IgD-negative memory B cell (primary cell): ENCODE data around the gene NECAP2. TPM values are rescaled to one million over a fixed set of nuclear protein-coding genes. Genes with fewer than 3 reads are reported as not detected.
"Not testable (repeated sequence)": the region's sequence is repeated elsewhere in the genome, so short reads cannot be mapped to it uniquely, and the experiment has no call there.

Source experiments
- H3K27ac Mint-ChIP-seq, 3 donors: one replicate each; pipeline ENCODE4 v1.8.0; 2020 to 2022; ENCODE audit warnings: mild to moderate bottlenecking in 3 of 3, mixed read lengths in 3 of 3, moderate library complexity in 1 of 3
- H3K27me3 Mint-ChIP-seq: one replicate; pipeline ENCODE4 v1.8.0; 2021; ENCODE audit warnings: mixed read lengths
- H3K36me3 Mint-ChIP-seq: one replicate; pipeline ENCODE4 v1.8.0; 2020; ENCODE audit warnings: mild to moderate bottlenecking, mixed read lengths
- H3K4me1 Mint-ChIP-seq, 3 donors: one replicate each; pipeline ENCODE4 v1.8.0; 2020 to 2022; ENCODE audit warnings: mixed read lengths in 3 of 3, mild to moderate bottlenecking in 1 of 3
- H3K4me3 Mint-ChIP-seq, 4 donors: one replicate each; pipeline ENCODE4 v1.8.0; 2020 to 2022; ENCODE audit warnings: mild to moderate bottlenecking in 4 of 4, mixed read lengths in 4 of 4, moderate library complexity in 3 of 4
- H3K9me3 Mint-ChIP-seq, 3 donors: one replicate each; pipeline ENCODE4 v1.8.0; 2020 to 2021; ENCODE audit warnings: mixed read lengths in 3 of 3, mild to moderate bottlenecking in 1 of 3
- polyA plus RNA-seq: library from polyadenylated mRNA; unstranded; fragments of 300-500 nt; fragmentation: Illumina TruSeq; gene quantifications from one replicate; pipeline ENCODE4 v1.2.3, GENCODE V29; 2021

NECAP2 gene
- polyA plus RNA-seq, 1 donor from 2014 or later, result 144 TPM

DNA sequence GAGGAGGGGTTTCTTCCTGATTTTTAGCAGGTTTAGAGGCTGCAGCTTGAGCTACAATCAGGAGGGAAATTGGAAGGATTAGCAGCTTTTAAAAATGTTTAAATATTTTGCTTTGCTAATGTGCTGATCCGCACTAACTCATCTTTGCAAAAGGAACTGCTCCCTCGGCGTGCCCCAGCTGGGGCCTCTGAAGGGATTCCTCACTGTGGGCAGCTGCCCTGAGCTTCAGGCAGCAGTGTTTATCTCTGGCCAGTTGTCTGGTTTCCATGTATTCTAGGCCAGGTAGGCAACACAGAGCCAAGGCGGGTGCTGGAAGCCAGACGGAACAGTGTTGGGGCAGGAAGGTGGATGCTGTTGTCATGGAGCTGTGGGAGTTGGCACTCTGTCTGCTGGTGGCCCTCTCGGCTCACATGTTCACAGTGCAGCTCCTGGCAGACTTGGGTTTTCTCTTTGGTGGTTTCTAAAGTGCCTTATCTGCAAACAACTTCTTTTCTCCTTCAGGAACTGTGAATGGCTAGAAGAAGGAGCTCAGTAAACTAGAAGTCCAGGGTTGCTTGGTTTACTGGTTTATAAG is 18.9 kb downstream of the NECAP2 start:
- H3K9me3 Mint-ChIP-seq, result no peaks in the 10 kb centered on the region
- no peaks in the 10 kb centered on the region for H3K36me3 Mint-ChIP-seq
- H3K4me1 Mint-ChIP-seq, result peaks cover 0 to 7% (median 0%) of the 10 kb centered on the region in 3 donors
- H3K27ac Mint-ChIP-seq, result no peak overlapping the region
- H3K27me3 Mint-ChIP-seq, result no peaks in the 10 kb centered on the region
- H3K4me3 Mint-ChIP-seq, result no peak overlapping the region

DNA sequence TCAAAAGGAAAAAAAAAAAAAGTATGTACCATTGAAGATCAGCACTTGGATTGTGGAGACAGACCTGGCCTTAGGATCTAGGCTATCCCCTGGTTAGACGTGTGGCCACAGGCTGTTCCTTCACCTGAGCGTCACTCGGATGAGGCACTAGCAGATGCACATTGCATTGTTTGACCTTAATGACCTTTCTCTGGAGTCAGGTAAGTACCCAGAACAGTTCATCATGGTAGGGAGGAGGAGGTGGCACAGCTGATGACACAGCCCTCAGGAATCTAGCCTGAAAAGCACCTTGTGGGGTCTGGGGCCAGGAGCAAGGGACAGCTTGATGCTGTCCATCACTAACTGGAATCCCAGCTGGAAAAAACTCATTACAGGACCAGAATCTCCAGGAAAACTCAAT is 21.2 kb downstream of the NECAP2 start:
- Mint-ChIP-seq H3K27me3 (no peaks in the 10 kb centered on the region), H3K36me3 (peaks cover 4% of the 10 kb centered on the region), H3K9me3 (no peaks in the 10 kb centered on the region), H3K4me3 (no peak overlapping the region), H3K4me1 (peaks cover 0 to 9% (median 0%) of the 10 kb centered on the region in 3 donors), H3K27ac (peak overlapping the region in 1 of 3 donors; percentile 85)

DNA sequence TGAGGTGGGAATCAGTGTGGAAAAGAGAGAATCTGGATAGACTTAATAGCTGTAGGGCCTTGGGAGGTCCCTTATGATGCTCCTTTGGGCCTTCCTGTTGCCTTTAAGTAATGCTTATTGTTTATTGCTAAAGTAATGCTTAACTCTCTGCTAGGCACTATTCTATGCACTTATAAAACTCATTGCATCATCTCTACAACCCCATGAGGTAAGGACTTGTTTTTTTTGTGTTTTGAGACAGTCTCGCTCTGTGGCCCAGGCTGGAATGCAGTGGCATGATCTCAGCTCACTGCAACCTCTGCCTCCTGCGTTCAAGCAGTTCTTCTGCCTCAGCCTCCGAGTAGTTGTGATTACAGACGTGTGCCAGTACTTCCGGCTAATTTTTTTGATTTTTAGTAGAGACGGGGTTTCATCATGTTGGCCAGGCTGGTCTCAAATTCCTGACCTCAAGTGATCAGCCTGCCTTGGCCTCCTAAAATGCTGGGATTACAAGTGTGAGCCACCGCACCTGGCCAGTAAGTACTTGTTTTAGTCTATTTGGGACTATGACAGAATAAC is 22.3 kb downstream of the NECAP2 start:
- Mint-ChIP-seq H3K4me3 (no peak overlapping the region), H3K36me3 (peaks cover 5% of the 10 kb centered on the region), H3K9me3 (no peaks in the 10 kb centered on the region), H3K27me3 (no peaks in the 10 kb centered on the region), H3K4me1 (peaks cover 0 to 9% (median 2%) of the 10 kb centered on the region in 3 donors), H3K27ac (peak overlapping the region in 1 of 3 donors; percentile 35)

DNA sequence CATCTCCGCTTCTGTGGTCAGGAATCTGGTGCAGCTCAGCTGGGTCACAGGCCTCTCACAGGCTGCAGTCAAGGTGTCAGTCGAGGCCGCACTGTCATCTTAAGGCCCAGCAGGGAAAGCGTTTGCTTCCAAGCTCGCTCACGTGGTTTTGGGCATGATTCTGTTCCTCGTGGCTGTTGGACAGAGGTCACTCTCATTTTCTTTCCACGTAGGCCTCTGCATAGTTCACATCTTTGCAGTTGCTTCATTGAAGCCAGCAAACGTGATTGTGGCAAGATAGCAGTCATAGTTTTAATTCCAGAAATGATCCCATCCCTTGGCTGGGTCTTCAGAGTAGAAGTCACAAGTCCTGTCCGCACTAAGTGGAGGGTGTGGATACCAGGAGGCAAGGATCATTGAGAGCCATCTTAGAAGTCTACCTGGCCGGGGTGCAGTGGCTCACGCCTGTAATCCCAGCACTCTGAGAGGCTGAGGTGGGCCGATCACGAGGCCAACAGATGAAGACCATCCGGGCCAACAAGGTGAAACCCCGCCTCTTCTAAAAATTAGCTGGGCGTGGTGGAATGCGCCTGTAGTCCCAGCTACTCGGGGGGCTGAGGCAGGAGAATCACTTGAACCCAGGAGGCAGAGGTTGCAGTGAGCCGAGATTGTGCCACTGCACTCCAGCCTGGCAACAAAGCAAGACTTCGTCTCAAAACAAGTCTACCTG is 24.5 kb downstream of the NECAP2 start:
- Mint-ChIP-seq H3K27ac (no peak overlapping the region), H3K27me3 (no peaks in the 10 kb centered on the region), H3K4me3 (peak overlapping the region in 1 of 4 donors; percentile 34), H3K4me1 (peaks cover 0 to 7% (median 2%) of the 10 kb centered on the region in 3 donors), H3K9me3 (no peaks in the 10 kb centered on the region), H3K36me3 (peaks cover 7% of the 10 kb centered on the region)

DNA sequence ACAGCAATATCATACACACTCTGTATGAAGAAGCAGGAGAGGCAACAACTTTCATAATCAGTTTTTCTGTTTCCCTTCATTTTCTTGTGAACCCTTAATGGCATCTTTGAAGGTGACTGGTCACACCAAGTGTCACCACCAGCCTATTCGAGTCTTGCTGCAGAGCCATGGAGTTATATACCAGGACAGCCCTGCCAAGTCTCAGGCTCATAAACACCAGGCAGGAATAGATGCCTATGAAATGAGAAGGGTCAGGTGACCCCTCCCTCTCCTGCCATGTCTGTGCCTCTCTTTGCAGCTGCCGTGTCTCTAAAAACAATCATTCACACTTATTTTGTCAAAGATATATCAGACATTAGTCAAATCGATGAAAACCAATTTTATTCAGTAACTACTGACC is 28.0 kb downstream of the NECAP2 start:
- no peaks in the 10 kb centered on the region for H3K9me3 Mint-ChIP-seq
- peaks cover 2 to 7% (median 4%) of the 10 kb centered on the region in 3 donors for H3K4me1 Mint-ChIP-seq
- no peak overlapping the region for H3K4me3 Mint-ChIP-seq
- H3K27ac Mint-ChIP-seq, result no peak overlapping the region
- no peaks in the 10 kb centered on the region for H3K27me3 Mint-ChIP-seq
- H3K36me3 Mint-ChIP-seq, result peaks cover 7% of the 10 kb centered on the region

DNA sequence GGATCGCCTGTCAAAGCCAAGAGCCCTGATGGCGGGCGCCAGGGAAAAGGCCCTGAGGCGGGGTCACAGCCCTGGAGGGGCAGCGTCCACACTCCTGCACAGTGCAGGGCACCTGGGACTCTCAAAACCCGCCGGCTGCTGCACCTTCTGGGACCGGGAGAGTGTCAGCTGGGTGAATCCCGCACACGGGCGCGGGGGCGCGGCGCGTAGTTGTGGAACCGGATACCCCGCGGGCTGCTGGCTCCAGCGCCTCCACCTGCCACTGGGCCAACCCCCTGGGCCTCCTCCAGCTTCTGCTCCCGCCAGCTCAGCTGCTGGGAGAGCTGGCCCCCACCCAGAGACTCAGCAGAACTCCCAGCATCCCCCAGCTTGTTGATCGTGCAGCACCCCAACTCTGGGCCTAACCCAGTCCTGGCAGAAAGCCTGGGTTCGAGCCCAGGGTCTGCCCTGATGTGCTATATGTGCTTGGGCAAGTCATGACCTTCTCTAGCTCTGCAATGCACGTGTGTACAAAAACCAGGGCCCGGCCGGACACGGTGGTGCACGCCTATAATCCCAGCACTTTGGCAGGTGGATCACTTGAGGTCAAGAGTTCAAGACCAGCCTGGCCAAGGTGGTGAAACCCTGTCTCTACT is 33.8 kb downstream of the NECAP2 start:
- H3K9me3 Mint-ChIP-seq, result no peaks in the 10 kb centered on the region
- H3K4me1 Mint-ChIP-seq, result peaks cover 0 to 7% (median 1%) of the 10 kb centered on the region in 3 donors
- peaks cover 2% of the 10 kb centered on the region for H3K36me3 Mint-ChIP-seq

DNA sequence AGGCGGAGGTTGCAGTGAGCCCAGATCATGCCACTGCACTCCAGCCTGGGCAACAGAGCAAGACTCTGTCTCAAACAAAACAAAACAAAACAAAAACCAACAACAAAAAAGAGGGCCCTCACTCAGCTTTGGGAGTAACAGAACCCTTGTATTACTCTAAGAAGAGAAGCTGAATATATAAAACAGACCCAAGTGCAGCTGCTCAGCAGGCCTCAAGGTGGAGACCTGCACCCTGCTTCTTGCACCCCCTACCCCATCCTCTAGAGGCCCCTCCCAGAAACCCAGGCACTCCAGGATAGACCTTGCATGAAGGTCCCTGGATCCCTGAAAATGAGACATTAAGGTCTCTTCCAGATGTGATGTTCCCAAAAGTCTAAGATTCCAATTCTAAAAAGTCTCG is 34.4 kb downstream of the NECAP2 start:
- H3K9me3 Mint-ChIP-seq, result not testable (repeated sequence)

More for the DNA sequence above, 33.8 kb downstream of the NECAP2 start:
- no peaks in the 10 kb centered on the region for H3K27me3 Mint-ChIP-seq
- no peak overlapping the region for H3K27ac Mint-ChIP-seq
- H3K4me3 Mint-ChIP-seq, result no peak overlapping the region

DNA sequence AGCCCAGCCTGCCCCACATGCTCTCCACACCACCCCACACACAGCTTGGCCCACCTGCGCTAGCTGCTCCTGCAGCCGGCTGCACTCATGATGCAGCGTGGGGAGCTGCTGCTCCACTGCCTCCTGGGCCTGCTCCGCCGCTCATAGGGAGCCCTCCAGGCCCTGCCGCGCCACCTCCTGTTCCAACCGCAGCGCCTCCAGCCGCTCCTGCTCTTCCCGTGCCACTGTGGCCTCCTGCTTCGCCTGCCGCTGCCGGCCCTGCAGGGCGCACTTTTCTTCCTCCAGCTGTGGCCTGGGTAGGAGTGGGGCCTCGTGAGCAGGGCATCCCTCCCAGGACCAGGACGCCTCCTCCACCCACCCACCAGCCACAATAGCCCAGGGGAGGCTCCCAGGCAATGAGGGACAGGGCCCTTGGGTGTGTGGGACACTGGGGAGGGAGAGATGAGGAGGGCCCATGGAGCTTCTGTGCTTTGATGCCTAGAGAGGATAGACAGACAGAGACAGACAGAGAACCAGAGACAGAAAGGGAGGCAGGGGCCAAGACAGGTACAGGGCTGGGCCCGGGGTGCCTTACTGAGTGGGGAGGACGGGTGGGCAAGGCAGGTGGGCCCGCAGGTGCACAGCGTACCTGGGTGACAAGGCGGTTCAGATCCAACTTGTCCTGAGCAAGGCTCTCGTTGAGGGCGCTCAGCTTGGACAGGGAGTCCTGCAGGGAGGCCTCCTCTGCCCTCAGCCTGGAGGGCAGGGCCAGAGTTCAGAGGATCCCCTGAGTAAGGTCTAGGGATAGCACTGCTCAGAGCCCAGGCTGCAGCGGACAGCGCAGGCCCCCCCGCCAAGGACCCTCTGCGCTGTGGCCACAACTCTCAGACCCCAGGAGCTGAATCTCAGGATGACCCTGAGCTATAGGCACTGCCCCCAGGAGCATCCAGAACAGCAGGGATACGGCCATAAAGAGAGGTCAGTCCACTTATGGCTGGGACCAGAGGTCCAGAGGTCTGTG is 35.5 kb downstream of the NECAP2 start:
- not testable (repeated sequence) for H3K27ac Mint-ChIP-seq, H3K27me3 Mint-ChIP-seq, H3K36me3 Mint-ChIP-seq, H3K9me3 Mint-ChIP-seq, H3K4me3 Mint-ChIP-seq, H3K4me1 Mint-ChIP-seq

More for the DNA sequence above, 34.4 kb downstream of the NECAP2 start:
- H3K27ac Mint-ChIP-seq, H3K36me3 Mint-ChIP-seq, H3K27me3 Mint-ChIP-seq, H3K4me3 Mint-ChIP-seq, H3K4me1 Mint-ChIP-seq: not testable (repeated sequence)

DNA sequence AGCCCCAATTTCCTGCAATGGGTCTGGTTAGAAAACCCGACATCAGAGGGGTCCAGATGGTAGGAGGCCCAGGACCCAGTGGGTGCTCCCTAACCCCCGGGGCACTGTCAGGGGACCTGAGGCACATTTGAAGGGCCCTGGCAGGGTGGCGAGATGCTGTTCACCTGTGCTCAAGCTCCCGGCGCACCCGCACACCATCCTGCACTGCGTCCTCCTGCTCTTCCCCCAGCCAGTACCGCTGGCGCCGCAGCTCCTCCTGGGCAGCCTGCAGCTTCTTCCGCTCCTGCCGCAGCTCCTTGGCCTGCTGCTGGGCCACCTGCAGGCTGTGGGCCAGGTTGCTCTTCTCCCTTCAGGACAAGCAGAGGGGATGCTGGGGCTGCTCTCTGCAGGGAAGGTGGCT is 37.6 kb downstream of the NECAP2 start:
- no peaks in the 10 kb centered on the region for H3K9me3 Mint-ChIP-seq
- H3K36me3 Mint-ChIP-seq, result peaks cover 4% of the 10 kb centered on the region
- no peaks in the 10 kb centered on the region for H3K27me3 Mint-ChIP-seq
- no peak overlapping the region for H3K4me3 Mint-ChIP-seq
- peaks cover 0 to 5% (median 0%) of the 10 kb centered on the region in 3 donors for H3K4me1 Mint-ChIP-seq
- H3K27ac Mint-ChIP-seq, result no peak overlapping the region

DNA sequence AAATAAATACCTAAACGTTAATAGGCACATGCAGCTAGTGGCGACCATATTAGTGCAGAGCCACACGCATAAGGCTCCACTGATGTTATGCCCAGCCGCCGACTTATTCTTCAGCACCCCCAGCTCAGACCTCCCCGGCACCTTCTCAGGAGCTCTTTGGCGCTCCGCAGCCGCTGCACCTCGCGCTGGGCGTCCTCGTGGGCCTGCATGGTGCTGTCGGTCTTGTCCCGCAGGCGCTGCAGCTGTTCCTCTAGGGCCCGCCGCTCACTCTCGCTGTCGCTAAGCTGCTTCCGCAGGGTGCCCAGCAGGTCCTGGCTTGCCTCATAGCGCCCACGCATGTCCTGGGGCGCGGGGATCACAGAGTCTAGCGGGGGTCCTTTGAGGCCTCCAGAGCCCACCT is 42.6 kb downstream of the NECAP2 start:
- H3K9me3 Mint-ChIP-seq, H3K4me1 Mint-ChIP-seq, H3K4me3 Mint-ChIP-seq, H3K36me3 Mint-ChIP-seq, H3K27me3 Mint-ChIP-seq, H3K27ac Mint-ChIP-seq: not testable (repeated sequence)

DNA sequence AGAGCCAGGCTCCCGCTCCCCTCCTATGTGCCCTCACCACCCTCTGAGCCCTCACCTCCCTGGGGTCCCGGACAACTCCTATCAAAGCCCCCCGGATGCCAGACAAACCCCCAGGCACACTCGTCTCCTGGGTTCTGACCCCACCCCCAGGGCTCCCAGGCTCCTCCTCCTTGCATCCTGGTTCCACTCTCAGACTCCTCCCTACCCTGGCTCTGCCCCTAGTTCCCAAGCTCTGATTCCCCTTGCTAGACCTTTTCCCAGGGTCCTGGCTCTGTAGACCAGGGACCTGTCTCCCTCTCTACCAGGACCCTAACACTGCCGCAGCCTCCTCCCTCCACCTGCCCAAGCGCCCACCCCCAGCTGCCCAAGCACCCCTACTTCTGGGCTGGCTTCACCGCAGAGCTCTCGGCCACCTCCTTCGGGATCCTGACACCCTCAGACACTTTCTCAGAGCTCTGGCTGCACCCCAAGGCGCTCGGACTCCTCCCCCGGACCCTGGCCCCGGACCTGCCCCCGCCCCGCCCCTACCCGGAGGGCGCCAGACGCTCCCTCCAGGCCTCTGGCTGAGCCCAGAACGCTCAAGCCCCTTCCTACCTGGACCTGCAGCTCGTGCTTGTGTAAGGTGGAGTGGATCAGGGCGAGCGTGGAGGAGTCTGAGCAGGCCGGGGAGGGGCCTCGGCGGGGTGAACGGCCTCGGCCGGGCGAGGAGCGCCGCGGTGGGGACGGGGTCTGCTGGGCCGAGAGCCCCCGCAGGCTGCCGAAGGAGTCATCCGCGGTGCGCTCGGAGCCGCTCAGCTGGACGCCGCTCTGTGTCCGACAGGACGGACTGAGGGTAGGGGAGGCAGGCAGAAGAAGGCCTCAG is 43.3 kb downstream of the NECAP2 start:
- H3K9me3 Mint-ChIP-seq, H3K4me3 Mint-ChIP-seq, H3K4me1 Mint-ChIP-seq, H3K27ac Mint-ChIP-seq, H3K27me3 Mint-ChIP-seq, H3K36me3 Mint-ChIP-seq: not testable (repeated sequence)

DNA sequence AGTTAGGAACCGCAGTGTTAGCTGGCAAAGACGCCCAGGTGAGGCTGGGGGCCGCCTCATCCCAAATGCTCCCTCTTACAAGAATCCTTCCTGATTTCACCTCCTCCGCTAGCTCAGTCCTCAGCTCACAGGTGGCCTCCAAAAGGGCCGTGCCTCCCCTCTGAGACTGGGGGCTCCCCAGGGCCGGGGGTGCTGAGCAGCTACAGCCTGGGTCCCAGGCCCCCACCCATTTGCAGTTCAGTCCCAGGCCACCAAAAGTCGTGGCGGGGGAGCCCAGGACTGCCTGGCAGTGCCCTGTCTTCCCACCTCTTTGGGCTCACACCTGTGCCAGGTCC is 43.9 kb downstream of the NECAP2 start:
- no peak overlapping the region for H3K4me3 Mint-ChIP-seq
- peaks cover 3% of the 10 kb centered on the region for H3K36me3 Mint-ChIP-seq
- H3K27me3 Mint-ChIP-seq, result no peaks in the 10 kb centered on the region
- H3K27ac Mint-ChIP-seq, result no peak overlapping the region
- H3K9me3 Mint-ChIP-seq, result no peaks in the 10 kb centered on the region
- no peaks in the 10 kb centered on the region for H3K4me1 Mint-ChIP-seq

DNA sequence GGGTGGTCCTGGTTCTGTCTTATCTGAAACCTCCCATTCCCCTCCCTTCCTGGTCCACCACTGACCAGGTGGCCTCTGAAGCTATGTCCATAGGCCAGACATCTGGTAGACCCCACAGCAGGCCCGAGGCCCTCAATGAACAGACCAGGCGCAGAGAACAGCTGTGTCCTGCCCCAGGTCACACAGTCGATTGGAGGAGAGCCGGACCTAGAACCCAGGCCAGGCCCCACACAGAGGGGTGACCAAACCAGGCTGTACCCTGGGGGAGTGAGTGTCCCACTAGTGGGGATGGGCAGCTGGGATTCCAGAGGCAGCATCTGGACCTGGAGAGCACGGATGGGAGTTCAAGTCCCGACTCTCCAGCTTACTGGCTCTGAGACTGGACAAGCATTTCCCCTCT is 44.4 kb downstream of the NECAP2 start:
- no peaks in the 10 kb centered on the region for H3K4me1 Mint-ChIP-seq
- no peaks in the 10 kb centered on the region for H3K27me3 Mint-ChIP-seq
- H3K27ac Mint-ChIP-seq, result no peak overlapping the region
- H3K4me3 Mint-ChIP-seq, result no peak overlapping the region
- peaks cover 3% of the 10 kb centered on the region for H3K36me3 Mint-ChIP-seq
- H3K9me3 Mint-ChIP-seq, result no peaks in the 10 kb centered on the region

DNA sequence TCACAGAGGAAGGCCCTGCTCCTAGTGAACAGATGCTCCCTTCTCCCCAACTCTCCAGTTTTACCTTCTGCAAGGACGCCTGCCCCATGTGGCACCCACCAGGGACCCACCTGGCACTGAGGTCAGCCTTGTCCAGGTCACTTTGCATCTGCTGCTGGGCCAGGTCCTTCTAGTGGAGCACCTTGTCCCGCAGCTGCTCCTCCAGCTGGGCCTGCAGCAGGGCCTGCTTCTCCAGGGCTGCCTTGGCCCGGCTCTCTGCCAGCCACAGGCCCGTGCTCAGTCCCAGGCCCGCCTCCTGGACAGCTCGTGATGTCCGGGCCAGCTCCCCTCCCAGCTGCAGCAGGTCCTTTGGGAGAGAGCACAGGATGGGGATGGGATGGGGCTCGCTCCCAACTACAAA is 45.8 kb downstream of the NECAP2 start:
- not testable (repeated sequence) for H3K27me3 Mint-ChIP-seq, H3K4me1 Mint-ChIP-seq, H3K4me3 Mint-ChIP-seq, H3K9me3 Mint-ChIP-seq, H3K27ac Mint-ChIP-seq, H3K36me3 Mint-ChIP-seq
